DOHH2 (cell line): ENCODE results near the gene KLHL36.
A peak's percentile ranks its signal among the peaks of the same experiment; 100 is the strongest.

Experiments used
- H3F3A ChIP-seq: fragments of 200-600 bp; sonication (generic), shearing (Covaris generic); 2 replicates; pipeline ENCODE4 v1.6.0; 2016; ENCODE audit warnings: antibody characterized with exemption, mild to moderate bottlenecking; ENCODE audit not compliant: control insufficient read depth, insufficient read depth
- H3K27ac ChIP-seq: fragments of 200-600 bp; sonication (generic); 2 replicates; pipeline ENCODE4 v1.5.1; 2014; ENCODE audit warnings: low read depth, mild to moderate bottlenecking, low read length, moderate library complexity
- H3K27me3 ChIP-seq: fragments of 200-600 bp; sonication (generic); 2 replicates; pipeline ENCODE4 v1.6.1; 2014; ENCODE audit warnings: mild to moderate bottlenecking, low read length, mixed read lengths; ENCODE audit not compliant: control insufficient read depth
- H3K36me3 ChIP-seq: fragments of 200-600 bp; sonication (generic); 2 replicates; pipeline ENCODE4 v1.6.1; 2014; ENCODE audit warnings: mild to moderate bottlenecking, low read length, moderate library complexity, mixed read lengths; ENCODE audit not compliant: control insufficient read depth
- H3K4me1 ChIP-seq: fragments of 200-600 bp; sonication (generic); 2 replicates; pipeline ENCODE4 v1.6.1; 2014; ENCODE audit warnings: mild to moderate bottlenecking, low read length, mixed read lengths; ENCODE audit not compliant: control insufficient read depth
- H3K4me2 ChIP-seq: fragments of 200-600 bp; sonication (generic); 2 replicates; pipeline ENCODE4 v1.6.0; 2014; ENCODE audit warnings: mild to moderate bottlenecking, low read length, moderate library complexity
- H3K4me3 ChIP-seq: fragments of 200-600 bp; sonication (generic); 2 replicates; pipeline ENCODE4 v1.5.1; 2014; ENCODE audit warnings: mild to moderate bottlenecking, low read length, mixed read lengths
- H3K79me2 ChIP-seq: fragments of 200-600 bp; sonication (generic); 2 replicates; pipeline ENCODE4 v1.6.1; 2014; ENCODE audit warnings: mild to moderate bottlenecking, low read length, mixed read lengths; ENCODE audit not compliant: control insufficient read depth
- H3K9me2 ChIP-seq: fragments of 200-600 bp; sonication (generic); replicated peaks from 2 replicates; pipeline ENCODE4 v1.6.1; 2014; ENCODE audit warnings: mild to moderate bottlenecking, low read length, mixed read lengths; ENCODE audit not compliant: control insufficient read depth
- H3K9me3 ChIP-seq: fragments of 200-600 bp; sonication (generic); 2 replicates; pipeline ENCODE4 v1.6.1; 2014; ENCODE audit warnings: antibody characterized with exemption, low read length, mixed read lengths; ENCODE audit not compliant: control insufficient read depth, insufficient read depth
- H4K20me1 ChIP-seq: fragments of 200-600 bp; sonication (generic); 2 replicates; pipeline ENCODE4 v1.6.0; 2014; ENCODE audit warnings: low read depth, mild to moderate bottlenecking, antibody characterized with exemption, low read length, moderate library complexity; ENCODE audit not compliant: control insufficient read depth, insufficient read depth
- EZH2phosphoT487 ChIP-seq: fragments of 200-600 bp; sonication (generic); IDR thresholded peaks from 2 replicates; pipeline ENCODE4 v1.6.1; 2017; ENCODE audit warnings: borderline replicate concordance, mild to moderate bottlenecking, antibody characterized with exemption, low read length, moderate library complexity, mixed read lengths
- TF ChIP-seq, protein P1 (sequence below): fragments of 200-600 bp; sonication (generic); IDR thresholded peaks from one replicate; pipeline ENCODE4 v1.5.1; 2014; ENCODE audit warnings: antibody characterized with exemption, mild to moderate bottlenecking, low read depth, low read length; ENCODE audit not compliant: poor library complexity, severe bottlenecking

The KLHL36 gene

DNA sequence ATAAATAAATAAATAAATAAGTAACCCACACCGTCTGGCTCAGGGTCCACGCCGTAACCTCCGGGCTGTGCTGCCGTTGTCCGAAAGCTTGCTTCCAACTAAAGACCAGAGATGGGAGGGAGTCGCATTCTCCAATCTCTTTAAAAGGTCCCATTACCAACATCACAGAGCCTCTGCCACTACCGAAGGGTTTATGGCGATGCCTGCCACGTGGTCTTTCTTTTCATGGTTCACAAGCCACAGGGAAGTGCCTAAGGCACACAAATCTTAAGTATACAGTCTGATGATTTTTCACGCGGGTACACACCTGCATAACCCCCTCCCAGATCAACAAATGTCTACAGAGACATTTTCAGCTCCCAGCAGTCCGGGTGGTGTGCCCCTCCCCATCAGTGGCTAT, 31.8 kb upstream of the KLHL36 start:
- Histone ChIP-seq H3K27ac (0 out of 2 replicates have a peak overlapping the region, but pooled peaks have one; percentile 26), H3K27me3 (no peaks in the 10 kb centered on the region), H4K20me1 (peaks cover 6% of the 10 kb centered on the region; the same call in 1 of the 2 replicates), H3K36me3 (peaks cover 51% of the 10 kb centered on the region), H3K9me3 (no peaks in the 10 kb centered on the region), H3K4me2 (peak overlapping the region; percentile 91), H3K4me1 (peaks cover 58% of the 10 kb centered on the region), H3F3A (peaks cover 16% of the 10 kb centered on the region), H3K9me2 (no peaks in the 10 kb centered on the region), H3K79me2 (peaks cover 63% of the 10 kb centered on the region), H3K4me3 (peak overlapping the region; percentile 96)
- TF ChIP-seq, protein P1, sequence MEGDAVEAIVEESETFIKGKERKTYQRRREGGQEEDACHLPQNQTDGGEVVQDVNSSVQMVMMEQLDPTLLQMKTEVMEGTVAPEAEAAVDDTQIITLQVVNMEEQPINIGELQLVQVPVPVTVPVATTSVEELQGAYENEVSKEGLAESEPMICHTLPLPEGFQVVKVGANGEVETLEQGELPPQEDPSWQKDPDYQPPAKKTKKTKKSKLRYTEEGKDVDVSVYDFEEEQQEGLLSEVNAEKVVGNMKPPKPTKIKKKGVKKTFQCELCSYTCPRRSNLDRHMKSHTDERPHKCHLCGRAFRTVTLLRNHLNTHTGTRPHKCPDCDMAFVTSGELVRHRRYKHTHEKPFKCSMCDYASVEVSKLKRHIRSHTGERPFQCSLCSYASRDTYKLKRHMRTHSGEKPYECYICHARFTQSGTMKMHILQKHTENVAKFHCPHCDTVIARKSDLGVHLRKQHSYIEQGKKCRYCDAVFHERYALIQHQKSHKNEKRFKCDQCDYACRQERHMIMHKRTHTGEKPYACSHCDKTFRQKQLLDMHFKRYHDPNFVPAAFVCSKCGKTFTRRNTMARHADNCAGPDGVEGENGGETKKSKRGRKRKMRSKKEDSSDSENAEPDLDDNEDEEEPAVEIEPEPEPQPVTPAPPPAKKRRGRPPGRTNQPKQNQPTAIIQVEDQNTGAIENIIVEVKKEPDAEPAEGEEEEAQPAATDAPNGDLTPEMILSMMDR = no peak
- TF ChIP-seq EZH2phosphoT487 = no peak

- Histone ChIP-seq H3K9me3 (no peaks in the 10 kb centered on the region), H3K9me2 (no peaks in the 10 kb centered on the region), H3K36me3 (peaks cover 44% of the 10 kb centered on the region), H3K27ac (0 out of 2 replicates have a peak overlapping the region, but pooled peaks have one; percentile 26), H3K4me2 (peak overlapping the region; percentile 91), H3K27me3 (no peaks in the 10 kb centered on the region), H3F3A (peaks cover 20% of the 10 kb centered on the region), H3K4me1 (peaks cover 63% of the 10 kb centered on the region), H3K4me3 (peak overlapping the region; percentile 96), H4K20me1 (peaks cover 6% of the 10 kb centered on the region; the same call in 1 of the 2 replicates), H3K79me2 (peaks cover 56% of the 10 kb centered on the region)
- TF ChIP-seq, protein P1 = peak; percentile 12
- no peak for TF ChIP-seq EZH2phosphoT487
Measured at GRCh38 chr16:84617041-84617790, 31.1 kb upstream of the KLHL36 start.

- Histone ChIP-seq H3K4me3 (peak within 1 kb of the TSS; percentile 96), H3K9me2 (no peaks in the 10 kb centered on the region), H3K9me3 (no peaks in the 10 kb centered on the region), H4K20me1 (peaks cover 6% of the 10 kb centered on the region; the same call in 1 of the 2 replicates), H3K4me1 (peaks cover 70% of the 10 kb centered on the region), H3F3A (peaks cover 20% of the 10 kb centered on the region), H3K27ac (0 out of 2 replicates have a peak within 1 kb of the TSS, but pooled peaks have one; percentile 26), H3K27me3 (no peaks in the 10 kb centered on the region), H3K79me2 (peaks cover 48% of the 10 kb centered on the region), H3K4me2 (peak within 1 kb of the TSS; percentile 91), H3K36me3 (peaks cover 39% of the 10 kb centered on the region)
- TF ChIP-seq EZH2phosphoT487 = no peak
- TF ChIP-seq, protein P1 = no peak
Measured at GRCh38 chr16:84617791-84618580, 30.3 kb upstream of the KLHL36 start, which contains the start of gene COTL1. TSS of gene COTL1 (minus strand) at chr16:84618078. CDS start at chr16:84617914, 164 bp downstream.
